Brain microvascular endothelial cell (primary cell): ENCODE data around the gene UBXN10.

Experiments used
- DNase-seq: peaks from one replicate; pipeline ENCODE4 v3.0.0-alpha.2; 2020
- H3K27ac ChIP-seq: fragments of 250-450 bp; sonication (Bioruptor Pico); 2 replicates; pipeline ENCODE4 v1.5.1; 2020; ENCODE audit warnings: mild to moderate bottlenecking, moderate library complexity
- H3K27me3 ChIP-seq: fragments of 250-450 bp; sonication (Bioruptor Pico); replicated peaks from 2 replicates; pipeline ENCODE4 v1.5.1; 2020; ENCODE audit warnings: mild to moderate bottlenecking
- H3K36me3 ChIP-seq: fragments of 250-450 bp; sonication (Bioruptor Pico); replicated peaks from 2 replicates; pipeline ENCODE4 v1.5.1; 2020; ENCODE audit warnings: mild to moderate bottlenecking
- H3K4me3 ChIP-seq: 2 replicates; pipeline ENCODE4 v1.5.1; 2011; ENCODE audit warnings: low read depth, mild to moderate bottlenecking, control low read depth, low read length, moderate library complexity
- CTCF ChIP-seq: IDR thresholded peaks from 2 replicates; pipeline ENCODE4 v1.5.1; 2011; ENCODE audit warnings: low read depth, mild to moderate bottlenecking, moderate library complexity, low read length, control low read depth, inconsistent platforms; ENCODE audit errors: missing control alignments
- in situ Hi-C: cut with HindIII; loops from 2 replicates; pipeline ENCODE4 v1.10.0; 2017; ENCODE audit warnings: low sequenced_read_pairs, low pct_ligation_motif_present

The UBXN10 gene

GRCh38 chr1:20138961-20139550, 46.8 kb upstream of the UBXN10 start, which contains the start of gene PLA2G2F:
PLA2G2F (plus strand) TSS chr1:20139323; CDS start chr1:20139428, 105 bp downstream.
- Histone ChIP-seq H3K36me3 (no peaks in the 10 kb centered on the region), H3K27ac (no peak within 1 kb of the TSS), H3K4me3 (no peak within 1 kb of the TSS), H3K27me3 (no peaks in the 10 kb centered on the region)
- no peak for TF ChIP-seq CTCF
- DNase-seq: no peak
- in situ Hi-C loops: no loop called here

GRCh38 chr1:20139776-20140612, 45.9 kb upstream of the UBXN10 start:
- H3K4me3 ChIP-seq: no peak overlapping the region
- H3K27me3 ChIP-seq: no peaks in the 10 kb centered on the region
- no peaks in the 10 kb centered on the region for H3K36me3 ChIP-seq
- in situ Hi-C loops: no loop called here
- no peak for DNase-seq
- H3K27ac ChIP-seq: no peak overlapping the region
- TF ChIP-seq CTCF: no peak

DNA sequence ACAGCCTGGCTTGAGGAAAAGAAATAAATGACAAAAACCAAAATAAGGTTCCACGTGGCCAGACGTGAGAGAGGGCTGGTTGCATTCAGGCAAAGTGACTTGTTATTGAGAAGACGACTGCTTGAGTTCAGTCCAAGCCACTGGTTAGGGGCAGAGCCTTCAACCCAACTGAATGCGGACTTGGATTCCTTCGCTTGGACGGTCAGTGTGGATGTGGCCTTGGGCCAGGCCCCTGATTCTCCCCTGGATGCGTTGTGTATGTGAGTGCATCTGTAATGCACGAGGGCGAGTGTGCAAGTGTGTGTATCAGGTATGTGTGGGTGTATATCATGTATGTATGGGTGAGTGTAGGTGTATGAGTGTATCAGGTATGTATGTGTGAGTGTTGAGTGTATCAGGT, 44.9 kb upstream of the UBXN10 start:
- no peak for DNase-seq
- Histone ChIP-seq H3K36me3 (no peaks in the 10 kb centered on the region), H3K4me3 (no peak overlapping the region), H3K27ac (no peak overlapping the region), H3K27me3 (no peaks in the 10 kb centered on the region)
- in situ Hi-C loops: no loop called here
- TF ChIP-seq CTCF: no peak

DNA sequence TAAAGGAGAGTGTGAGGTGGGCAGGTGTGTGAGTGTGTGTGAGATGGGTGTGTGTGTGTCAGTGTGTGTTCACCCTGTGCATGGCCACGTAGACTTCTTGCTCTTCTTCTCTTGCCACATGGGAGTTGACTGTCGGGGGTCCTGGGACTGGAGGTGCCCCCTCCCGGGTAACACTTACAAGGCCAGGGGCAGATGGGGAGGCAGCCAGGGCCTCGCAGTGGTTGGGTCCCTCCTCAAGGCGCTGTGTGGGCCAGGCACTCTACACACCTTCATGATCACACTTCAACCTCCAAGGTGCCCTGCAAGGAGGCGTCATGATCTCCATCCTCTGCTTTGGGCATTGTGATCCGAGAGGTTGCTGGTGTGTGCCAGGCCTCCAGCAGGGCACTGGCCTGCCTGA, 44.4 kb upstream of the UBXN10 start:
- Histone ChIP-seq H3K27ac (no peak overlapping the region), H3K36me3 (no peaks in the 10 kb centered on the region), H3K4me3 (no peak overlapping the region), H3K27me3 (no peaks in the 10 kb centered on the region)
- DNase-seq: no peak
- in situ Hi-C loops: no loop called here
- no peak for TF ChIP-seq CTCF

DNA sequence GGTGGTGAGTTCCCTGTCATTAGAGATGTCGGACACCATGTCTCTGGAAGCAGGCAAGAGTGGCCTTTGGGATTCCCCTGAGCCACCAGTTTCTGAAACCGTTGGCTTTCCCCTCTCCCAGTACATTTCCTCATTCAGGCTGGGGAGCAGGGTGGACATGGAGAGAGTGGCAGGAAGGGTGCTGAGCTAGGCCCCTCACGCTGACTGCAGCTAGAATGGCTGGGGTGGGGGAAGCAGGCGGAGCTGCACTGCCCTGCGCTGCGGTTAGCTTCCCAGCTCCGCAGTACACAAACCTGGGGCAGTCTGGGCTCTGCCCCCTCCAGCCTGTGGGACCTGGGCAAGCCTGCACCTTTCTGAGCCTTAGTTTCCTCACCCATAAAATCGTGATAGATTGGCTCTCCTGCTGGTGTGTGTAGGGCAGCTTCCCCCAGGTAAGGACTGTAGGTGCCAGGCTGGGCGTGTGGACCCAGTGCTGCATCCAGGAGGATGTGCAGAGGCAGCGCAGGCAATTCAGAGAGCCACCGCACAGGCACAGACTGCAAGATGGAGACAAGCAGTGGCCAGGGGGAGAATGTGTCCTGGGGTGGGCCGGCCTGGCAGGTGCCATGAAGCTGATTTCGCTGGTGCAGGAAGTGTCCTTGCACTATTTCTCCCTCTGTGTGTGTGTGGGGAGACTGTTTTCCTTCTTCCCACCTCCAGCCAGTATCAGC, 43.7 kb upstream of the UBXN10 start:
- Histone ChIP-seq H3K4me3 (no peak overlapping the region), H3K27ac (no peak overlapping the region), H3K27me3 (no peaks in the 10 kb centered on the region), H3K36me3 (no peaks in the 10 kb centered on the region)
- in situ Hi-C loops: no loop called here
- no peak for TF ChIP-seq CTCF
- DNase-seq: no peak
